Gastroesophageal sphincter (tissue), 3 donors: ENCODE results near the gene FAM118B.
A peak's percentile ranks its signal among the peaks of the same experiment; 100 is the strongest.

Experiments
- CTCF ChIP-seq, 4 experiments: fragments of 200-600 bp in 2 of 4; fragments of 450-650 bp in 2 of 4; sonication (generic) in 1 of 4; IDR thresholded peaks; one replicate each; pipeline ENCODE4 v1.5.1; 2017 to 2019; ENCODE audit warnings: antibody characterized with exemption in 4 of 4, mild to moderate bottlenecking in 2 of 4, moderate library complexity in 2 of 4
- POLR2A ChIP-seq, 2 donors: fragments of 450-650 bp; IDR thresholded peaks; one replicate each; pipeline ENCODE4 v1.6.1; 2017; ENCODE audit warnings: antibody characterized with exemption in 2 of 2, mild to moderate bottlenecking in 2 of 2, moderate library complexity in 1 of 2
- POLR2AphosphoS5 ChIP-seq: sonication (generic); formaldehyde crosslinking; IDR thresholded peaks from one replicate; pipeline ENCODE4 v1.6.1; 2017; ENCODE audit warnings: antibody characterized with exemption

- TF ChIP-seq CTCF (IDR thresholded peaks at IDR 0.05) (peak in 2 of 4 experiments; percentile 25 to 58), POLR2AphosphoS5 (peak; percentile 91), POLR2A (IDR thresholded peaks at IDR 0.05) (no peak)
These were observed 48.4 kb upstream of the FAM118B start for GRCh38 chr11:126163074-126163700.
